ENCODE data around the gene DAB1. TPM values are rescaled to one million over a fixed set of nuclear protein-coding genes. Genes with fewer than 3 reads are reported as not detected.
A peak's percentile ranks its signal among the peaks of the same experiment; 100 is the strongest.

The DAB1 gene
- total RNA-seq, 6 donors from 2014 or later, result 0.15 to 0.20 TPM; not detected in 4

GRCh38 chr1:57040811-57041210, 383.0 kb downstream of the DAB1 start:
- no peak overlapping the region for H3K27ac ChIP-seq
- H3K4me3 ChIP-seq, result no peak overlapping the region
- no peaks in the 10 kb centered on the region for H3K36me3 ChIP-seq
- H3K4me1 ChIP-seq, result no peaks in the 10 kb centered on the region
- no peak for DNase-seq
- H3K9me3 ChIP-seq, result no peaks in the 10 kb centered on the region
- ATAC-seq (ENCODE audit: low FRiP score in 2 of 2), result no peak
- no peaks in the 10 kb centered on the region for H3K27me3 ChIP-seq
- TF ChIP-seq POLR2A (IDR thresholded peaks at IDR 0.05), result no peak
- no peak for TF ChIP-seq EP300 (IDR thresholded peaks at IDR 0.05)
- no peak for TF ChIP-seq CTCF (IDR thresholded peaks at IDR 0.05)
- no peak for TF ChIP-seq POLR2AphosphoS5 (IDR thresholded peaks at IDR 0.05)
- 71 to 82% methylated on average over 2 of the region's 2 CpGs for WGBS, 2 donors

GRCh38 chr1:57036641-57037579, 386.9 kb downstream of the DAB1 start:
- DNase-seq, result no peak
- Histone ChIP-seq H3K27me3 (no peaks in the 10 kb centered on the region), H3K9me3 (no peaks in the 10 kb centered on the region), H3K4me3 (no peak overlapping the region), H3K4me1 (no peaks in the 10 kb centered on the region), H3K36me3 (no peaks in the 10 kb centered on the region), H3K27ac (no peak overlapping the region)
- ATAC-seq (ENCODE audit: low FRiP score in 2 of 2), result no peak
- 84 to 86% methylated on average over 4 of the region's 4 CpGs for WGBS, 2 donors
- no peak for TF ChIP-seq CTCF (IDR thresholded peaks at IDR 0.05)
- no peak for TF ChIP-seq POLR2AphosphoS5 (IDR thresholded peaks at IDR 0.05)
- TF ChIP-seq EP300 (IDR thresholded peaks at IDR 0.05), result no peak
- TF ChIP-seq POLR2A (IDR thresholded peaks at IDR 0.05), result no peak

- Histone ChIP-seq H3K4me1 (no peaks in the 10 kb centered on the region), H3K27me3 (no peaks in the 10 kb centered on the region), H3K4me3 (no peak overlapping the region), H3K27ac (no peak overlapping the region), H3K36me3 (no peaks in the 10 kb centered on the region), H3K9me3 (no peaks in the 10 kb centered on the region)
- TF ChIP-seq CTCF (IDR thresholded peaks at IDR 0.05) (no peak), POLR2A (IDR thresholded peaks at IDR 0.05) (no peak), EP300 (IDR thresholded peaks at IDR 0.05) (no peak), POLR2AphosphoS5 (IDR thresholded peaks at IDR 0.05) (no peak)
- DNase-seq (no peak), ATAC-seq (ENCODE audit: low FRiP score in 2 of 2) (no peak)
- 86 to 90% methylated on average over 2 of the region's 2 CpGs for WGBS, 2 donors
Measured at GRCh38 chr1:57034713-57035112, 389.1 kb downstream of the DAB1 start.

DNA sequence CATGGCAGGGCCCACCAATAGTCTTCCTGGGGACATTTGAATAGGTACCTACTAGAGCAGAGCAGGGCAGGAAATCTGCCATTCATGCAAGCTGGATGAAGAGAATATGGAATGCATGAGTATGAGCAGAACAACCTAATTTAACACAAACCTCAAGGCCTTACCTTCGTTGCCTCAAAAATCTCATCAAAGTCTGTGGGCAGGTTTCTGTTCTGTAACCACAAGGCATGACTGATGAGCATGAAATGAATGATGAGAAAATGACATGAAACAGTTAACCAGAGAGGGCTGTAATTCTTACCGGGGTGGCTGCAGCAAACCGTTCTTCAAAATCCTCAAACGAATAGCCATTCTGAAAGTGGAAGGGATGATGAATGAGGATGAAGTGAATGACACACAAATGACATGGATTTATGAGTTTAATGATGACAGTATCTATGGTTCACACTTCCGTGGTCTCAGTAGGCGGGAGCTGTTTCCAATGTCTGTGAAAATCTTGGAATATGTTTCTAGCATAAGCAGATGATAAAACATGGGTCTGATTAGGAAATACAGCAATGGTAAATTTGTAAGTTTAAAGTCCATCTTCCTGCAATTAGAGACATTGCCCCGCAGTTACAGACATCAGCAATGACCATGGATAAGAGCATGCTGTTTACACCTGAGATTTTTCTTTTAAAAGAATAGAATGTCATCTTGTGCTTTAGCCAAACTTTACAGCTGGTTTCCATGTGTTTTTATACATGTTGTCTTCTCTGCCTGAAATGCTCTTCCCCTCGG, 390.4 kb downstream of the DAB1 start:
- no peak overlapping the region for H3K27ac ChIP-seq
- TF ChIP-seq CTCF (IDR thresholded peaks at IDR 0.05) (no peak), POLR2AphosphoS5 (IDR thresholded peaks at IDR 0.05) (no peak), EP300 (IDR thresholded peaks at IDR 0.05) (no peak), POLR2A (IDR thresholded peaks at IDR 0.05) (no peak)
- no peaks in the 10 kb centered on the region for H3K4me1 ChIP-seq
- H3K9me3 ChIP-seq, result peaks cover 0 to 4% (median 0%) of the 10 kb centered on the region in 4 donors
- H3K36me3 ChIP-seq, result no peaks in the 10 kb centered on the region
- DNase-seq (peak in 1 of 2 donors; percentile 46), ATAC-seq (ENCODE audit: low FRiP score in 2 of 2) (no peak)
- WGBS, 2 donors, result 82 to 84% methylated on average over 8 of the region's 8 CpGs
- H3K4me3 ChIP-seq, result no peak overlapping the region
- no peaks in the 10 kb centered on the region for H3K27me3 ChIP-seq

Measured in upper lobe of left lung (tissue), 6 donors.